CD4-positive, alpha-beta T cell treated with Interleukin-6 at 100 ng/mL for 8 hours (primary cell): ENCODE results near the gene NCAPD3.

Source experiments
- DNase-seq: peaks from one replicate; pipeline ENCODE4 v3.0.0-alpha.2; 2020; ENCODE audit warnings: mixed read lengths, low spot score

Gene NCAPD3

GRCh38 chr11:134159652-134160051 lies 64.1 kb downstream of the NCAPD3 start:
- DNase-seq = no peak

GRCh38 chr11:134158023-134158422 lies 65.7 kb downstream of the NCAPD3 start:
- DNase-seq = no peak

GRCh38 chr11:134157451-134157850 lies 66.3 kb downstream of the NCAPD3 start:
- DNase-seq = no peak

DNA sequence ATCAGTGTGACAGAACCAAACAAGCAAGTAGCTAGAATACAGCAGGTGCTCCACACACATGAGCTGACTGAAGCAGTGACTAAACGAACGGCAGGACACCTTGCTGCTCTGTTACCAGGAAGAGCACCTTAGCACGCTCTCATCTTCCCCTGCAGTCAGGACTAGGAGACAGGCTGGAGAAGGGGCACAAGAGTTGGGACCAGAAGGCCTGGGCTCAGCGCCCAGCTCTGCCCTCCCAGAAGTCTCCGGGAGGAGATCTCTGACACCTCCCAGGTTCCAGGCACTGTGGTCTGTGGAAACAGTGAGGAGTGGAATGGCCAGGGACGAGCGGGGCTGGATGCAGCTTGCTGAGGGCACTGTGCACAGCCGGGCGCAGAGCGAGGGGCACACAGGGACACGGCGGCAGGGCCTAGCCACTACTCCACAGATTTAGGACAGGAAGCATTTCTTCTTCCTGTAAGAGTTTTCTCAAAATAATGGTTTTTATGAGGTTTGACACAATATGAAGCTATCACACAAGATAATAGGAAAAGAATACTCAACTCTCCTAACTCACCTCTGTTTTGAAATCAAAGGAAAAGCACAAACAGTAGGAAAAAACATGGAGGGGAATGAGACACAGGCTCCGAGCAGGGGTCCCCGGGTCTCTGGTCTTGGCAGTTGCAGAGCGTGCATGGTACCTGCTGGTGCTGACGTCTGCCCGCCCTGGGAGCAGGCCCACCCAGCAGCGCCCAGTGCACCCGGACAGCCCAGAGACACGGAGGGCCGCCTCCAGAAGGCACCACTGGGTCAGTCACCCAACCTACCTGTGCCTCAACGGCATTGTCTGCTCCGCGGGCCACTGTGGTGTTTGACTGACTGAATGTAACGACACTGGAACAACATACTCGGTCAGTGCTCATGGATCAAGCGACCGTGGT lies 67.6 kb downstream of the NCAPD3 start:
- DNase-seq = no peak

DNA sequence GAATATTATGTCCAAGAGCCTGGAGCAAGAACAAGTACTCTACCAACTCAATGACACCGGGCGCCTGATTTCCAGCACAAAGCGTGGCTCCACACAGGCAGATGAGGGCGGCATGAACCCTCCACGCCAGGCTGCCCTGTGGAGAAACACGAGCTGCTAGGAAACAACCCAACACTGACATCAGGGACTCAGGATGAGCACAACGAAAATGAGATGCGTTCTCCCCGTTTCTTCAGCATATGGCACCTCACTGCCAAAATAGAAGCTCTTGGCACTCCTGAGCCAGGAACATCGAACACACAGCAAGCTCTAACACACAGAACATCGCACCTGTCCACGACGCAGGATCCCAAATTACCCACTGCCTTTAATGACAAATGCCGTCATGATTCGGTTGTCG lies 68.3 kb downstream of the NCAPD3 start:
- no peak for DNase-seq

- no peak for DNase-seq
These were observed 69.3 kb downstream of the NCAPD3 start for GRCh38 chr11:134154441-134154840.

DNA sequence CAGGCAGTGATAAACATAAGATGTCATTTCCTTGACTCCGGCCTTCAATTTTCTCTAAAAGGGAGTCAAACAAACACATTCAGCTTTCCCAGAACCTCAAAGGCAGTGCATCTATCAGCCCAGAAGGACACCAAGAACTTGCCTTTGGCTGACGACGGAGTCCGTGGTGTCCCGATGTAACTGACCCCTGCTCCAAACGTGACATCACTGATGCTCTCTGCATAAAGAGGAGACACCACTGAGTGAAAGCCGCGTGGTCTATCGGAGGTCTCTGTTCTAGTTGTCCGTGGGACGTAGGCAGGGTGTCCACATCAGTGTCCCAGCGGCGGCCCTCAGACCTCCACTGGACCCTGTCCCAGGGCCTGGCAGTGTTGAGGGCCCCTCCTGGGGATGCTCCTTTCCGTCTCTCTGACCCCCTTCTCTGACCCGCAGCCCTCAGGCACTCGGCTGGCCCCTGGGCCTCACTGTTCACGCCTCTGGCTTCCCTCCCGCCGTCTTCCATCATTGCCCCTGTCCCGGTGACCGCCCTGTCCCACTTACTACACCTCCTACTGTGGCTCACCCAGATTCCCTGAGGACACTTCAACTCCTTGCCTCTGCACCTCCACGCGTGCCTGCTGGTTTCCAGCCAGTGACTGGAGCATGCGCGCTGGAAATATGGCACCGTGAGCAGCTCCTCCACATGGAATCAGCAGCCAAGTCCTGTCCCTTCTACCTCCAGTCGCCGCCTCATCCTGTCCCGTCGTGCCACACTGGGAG lies 70.4 kb downstream of the NCAPD3 start:
- no peak for DNase-seq

DNA sequence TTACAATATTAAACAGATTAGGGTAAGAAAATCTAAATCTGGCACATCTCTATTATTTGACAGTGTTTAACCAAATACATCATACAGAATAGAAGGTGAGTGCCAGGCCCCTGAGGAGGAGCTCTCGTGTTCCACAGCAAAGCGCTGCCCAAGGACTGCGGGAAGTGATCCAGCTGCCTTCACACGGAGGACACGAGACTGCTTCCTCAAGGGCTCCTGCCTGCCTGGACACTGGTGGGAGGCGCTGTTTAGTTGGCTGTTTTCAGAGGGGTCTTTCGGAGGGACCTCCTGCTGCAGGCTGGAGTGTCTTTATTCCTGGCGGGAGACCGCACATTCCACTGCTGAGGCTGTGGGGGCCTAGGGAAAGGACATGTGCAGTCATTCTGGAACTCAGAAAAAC lies 71.1 kb downstream of the NCAPD3 start:
- no peak for DNase-seq

DNA sequence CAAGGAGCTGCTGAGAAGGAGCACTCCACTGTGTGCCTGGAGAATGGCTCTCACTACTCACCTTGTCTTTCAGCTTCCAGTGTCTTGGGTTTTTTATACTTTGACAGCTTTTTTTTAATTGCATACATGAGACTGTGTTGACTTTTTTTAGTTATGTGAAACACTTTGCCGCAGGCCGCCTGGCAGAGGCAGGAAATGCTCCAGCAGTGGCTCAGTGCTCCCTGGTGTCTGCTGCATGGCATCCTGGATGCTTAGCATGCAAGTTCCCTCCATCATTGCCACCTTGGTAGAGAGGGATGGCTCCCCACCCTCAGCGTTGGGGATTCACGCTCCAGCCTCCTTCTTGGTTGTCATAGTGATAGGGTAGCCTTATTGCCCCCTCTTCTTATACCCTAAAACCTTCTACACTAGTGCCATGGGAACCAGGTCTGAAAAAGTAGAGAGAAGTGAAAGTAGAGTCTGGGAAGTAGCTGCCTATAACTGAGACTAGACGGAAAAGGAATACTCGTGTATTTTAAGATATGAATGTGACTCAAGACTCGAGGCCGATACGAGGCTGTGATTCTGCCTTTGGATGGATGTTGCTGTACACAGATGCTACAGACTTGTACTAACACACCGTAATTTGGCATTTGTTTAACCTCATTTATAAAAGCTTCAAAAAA lies 72.6 kb downstream of the NCAPD3 start:
- DNase-seq = no peak

DNA sequence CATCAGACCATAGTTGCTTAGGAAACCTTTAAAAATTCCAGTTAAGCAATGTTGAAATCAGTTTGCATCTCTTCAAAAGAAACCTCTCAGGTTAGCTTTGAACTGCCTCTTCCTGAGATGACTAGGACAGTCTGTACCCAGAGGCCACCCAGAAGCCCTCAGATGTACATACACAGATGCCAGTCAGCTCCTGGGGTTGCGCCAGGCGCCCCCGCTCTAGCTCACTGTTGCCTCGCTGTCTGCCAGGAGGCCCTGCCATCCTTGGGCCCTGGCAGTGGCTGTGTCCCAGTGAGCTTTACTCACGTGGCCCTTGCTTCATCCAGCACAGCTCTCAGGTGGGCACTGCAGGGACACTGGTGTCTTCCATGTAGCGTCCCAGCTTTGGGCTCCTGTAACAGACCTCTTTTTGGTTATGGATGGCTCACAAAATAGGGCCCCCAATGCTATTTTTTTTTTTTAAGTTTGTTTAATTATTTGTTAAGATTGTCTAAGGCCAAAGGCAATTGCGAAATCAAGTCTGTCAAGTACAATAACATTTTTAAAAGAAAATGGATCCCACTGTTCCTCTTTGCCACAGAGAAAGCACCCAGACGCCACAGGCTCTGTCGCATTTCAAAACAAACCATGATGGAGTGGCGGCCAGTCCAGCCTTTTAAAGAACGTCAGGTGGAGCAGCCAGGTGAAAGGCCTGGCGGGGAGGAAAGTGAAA lies 73.4 kb downstream of the NCAPD3 start:
- DNase-seq = no peak

GRCh38 chr11:134149371-134149770 lies 74.4 kb downstream of the NCAPD3 start:
- no peak for DNase-seq

DNA sequence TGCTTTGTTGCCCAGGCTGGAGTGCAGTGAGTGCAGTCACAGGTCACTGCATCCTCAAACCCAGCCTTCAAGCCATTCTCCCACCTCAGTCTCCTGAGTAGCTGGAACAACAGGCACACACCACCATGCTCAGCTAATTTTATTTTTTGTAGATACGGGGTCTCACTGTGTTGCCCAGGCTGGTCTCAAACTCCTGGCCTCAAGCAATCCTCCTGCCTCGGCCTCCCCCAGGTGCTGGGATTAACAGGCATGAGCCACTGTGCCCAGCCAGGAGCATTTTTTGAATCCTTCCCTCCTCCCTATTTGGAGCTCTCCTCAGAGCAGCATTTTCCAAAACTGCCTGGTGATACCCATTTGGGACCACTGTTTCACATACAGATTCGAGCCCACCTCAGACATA lies 77.2 kb downstream of the NCAPD3 start:
- DNase-seq = no peak

DNA sequence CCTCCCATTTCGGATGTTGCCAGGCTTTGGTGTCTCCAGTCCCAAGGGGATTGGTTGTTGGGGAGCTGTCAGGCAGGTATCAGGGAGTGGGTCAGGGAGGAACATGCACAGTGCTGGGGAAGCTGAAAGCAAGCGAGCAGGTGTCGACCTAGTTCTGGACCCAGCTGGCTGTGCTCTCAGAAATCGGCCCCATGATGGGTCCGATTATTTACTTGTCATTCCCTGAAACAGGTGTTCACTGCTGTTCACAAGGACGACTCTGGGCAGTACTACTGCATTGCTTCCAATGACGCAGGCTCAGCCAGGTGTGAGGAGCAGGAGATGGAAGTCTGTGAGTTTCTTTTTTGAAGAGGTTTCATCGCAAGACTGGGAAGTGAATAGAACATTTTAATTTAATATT lies 78.1 kb downstream of the NCAPD3 start:
- DNase-seq = no peak

GRCh38 chr11:134144744-134145143 lies 79.0 kb downstream of the NCAPD3 start:
- DNase-seq = no peak

DNA sequence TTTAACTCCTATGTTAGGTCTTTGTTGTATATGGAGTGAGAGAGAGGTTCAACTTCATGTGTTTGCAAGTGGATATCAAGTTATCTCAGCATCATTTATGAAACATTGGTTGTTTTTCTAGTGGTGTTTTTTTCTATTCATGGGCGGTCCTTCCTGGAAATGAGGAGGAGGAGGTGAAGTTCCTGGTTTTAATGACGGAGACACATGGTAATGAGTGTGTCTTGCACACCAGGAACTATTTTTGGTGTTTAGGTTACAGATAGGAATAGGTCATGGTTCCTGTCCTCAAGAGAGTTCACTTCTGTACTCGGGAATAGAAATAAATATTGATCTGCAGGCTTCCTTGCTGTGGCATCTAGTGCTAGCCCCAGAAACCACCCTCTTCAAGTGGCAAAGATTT lies 80.0 kb downstream of the NCAPD3 start:
- DNase-seq = no peak

- no peak for DNase-seq
These were observed 81.2 kb downstream of the NCAPD3 start for GRCh38 chr11:134142536-134142935.

GRCh38 chr11:134140961-134141490 lies 82.7 kb downstream of the NCAPD3 start:
- DNase-seq = no peak

GRCh38 chr11:134139873-134140331 lies 83.9 kb downstream of the NCAPD3 start:
- peak; percentile 32 for DNase-seq

DNA sequence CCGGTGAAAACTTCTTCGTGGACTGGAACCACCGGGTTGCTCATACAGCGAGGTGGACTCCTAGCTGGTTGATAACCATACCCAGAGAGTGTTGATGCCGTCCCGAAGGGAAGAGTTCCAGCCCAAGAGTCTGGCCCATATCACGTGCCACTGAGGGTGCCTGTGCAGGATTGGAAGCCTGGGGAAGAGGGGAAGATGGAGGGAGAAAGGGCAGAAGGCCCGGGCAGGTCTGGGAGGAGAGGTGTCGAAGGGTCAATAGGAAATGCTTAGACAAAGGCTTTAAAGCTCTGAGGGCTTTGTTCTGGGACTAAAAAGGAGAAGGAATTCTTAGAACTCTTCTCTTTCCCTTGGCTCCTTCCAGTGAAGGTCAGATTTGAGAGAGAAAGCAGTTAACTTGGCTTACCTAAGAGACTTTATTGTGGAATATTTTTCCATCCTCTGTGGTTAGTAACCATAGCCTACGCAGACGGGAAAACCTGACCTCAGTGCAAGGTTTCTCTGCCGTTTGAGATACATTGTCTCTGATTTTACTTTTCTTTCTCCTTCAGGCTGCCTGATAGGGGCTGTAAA lies 84.4 kb downstream of the NCAPD3 start:
- DNase-seq = no peak

GRCh38 chr11:134138376-134138775 lies 85.4 kb downstream of the NCAPD3 start:
- DNase-seq = no peak

DNA sequence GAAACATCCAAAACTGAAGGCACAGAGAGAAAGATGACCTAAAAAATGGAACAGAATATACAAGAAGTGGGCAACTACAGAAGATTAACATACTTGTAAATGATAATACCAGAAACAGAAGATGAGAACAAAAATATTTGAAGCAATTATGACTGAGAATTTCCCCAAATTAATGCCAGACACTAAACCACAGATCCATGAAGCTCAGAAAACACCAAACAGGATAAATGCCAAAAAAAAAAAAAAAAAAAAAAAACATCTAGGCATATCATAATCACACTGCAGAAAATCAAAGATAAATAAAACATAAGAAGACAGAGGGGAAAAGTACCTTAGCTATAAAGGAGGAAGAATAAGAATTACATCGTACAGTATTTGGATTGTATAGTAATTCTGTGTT lies 89.6 kb downstream of the NCAPD3 start:
- DNase-seq = no peak
